Effector memory CD8-positive, alpha-beta T cell (primary cell): Measurements from ENCODE around the gene SMC1B.
"Not testable (repeated sequence)": the region's sequence is repeated elsewhere in the genome, so short reads cannot be mapped to it uniquely, and the experiment has no call there.

Source experiments
- ATAC-seq: fragments of 150-1000 bp; cut with Tn5 transposase; replicated peaks from 2 replicates; pipeline ENCODE4 v1.10.0; 2021; ENCODE audit warnings: mild to moderate bottlenecking, moderate library complexity
- DNase-seq, 3 experiments: peaks; one replicate each; pipeline ENCODE4 v3.0.0; 2021
- H3K27ac Mint-ChIP-seq, 2 donors: one replicate each; pipeline ENCODE4 v1.8.0; 2022; ENCODE audit warnings: mild to moderate bottlenecking in 2 of 2, mixed read lengths in 2 of 2, moderate library complexity in 2 of 2
- H3K27me3 Mint-ChIP-seq, 2 donors: one replicate each; pipeline ENCODE4 v1.8.0; 2022; ENCODE audit warnings: mixed read lengths in 2 of 2
- H3K36me3 Mint-ChIP-seq: one replicate; pipeline ENCODE4 v1.8.0; 2022; ENCODE audit warnings: mild to moderate bottlenecking, moderate library complexity, mixed read lengths; ENCODE audit not compliant: insufficient read depth
- H3K4me1 Mint-ChIP-seq, 2 donors: one replicate each; pipeline ENCODE4 v1.8.0; 2022; ENCODE audit warnings: low read depth in 2 of 2, mixed read lengths in 2 of 2
- H3K4me3 Mint-ChIP-seq, 2 donors: one replicate each; pipeline ENCODE4 v1.8.0; 2022; ENCODE audit warnings: mild to moderate bottlenecking in 2 of 2, mixed read lengths in 2 of 2, moderate library complexity in 2 of 2
- H3K9me3 Mint-ChIP-seq, 2 donors: one replicate each; pipeline ENCODE4 v1.8.0; 2022; ENCODE audit warnings: mixed read lengths in 2 of 2

The SMC1B gene

DNA sequence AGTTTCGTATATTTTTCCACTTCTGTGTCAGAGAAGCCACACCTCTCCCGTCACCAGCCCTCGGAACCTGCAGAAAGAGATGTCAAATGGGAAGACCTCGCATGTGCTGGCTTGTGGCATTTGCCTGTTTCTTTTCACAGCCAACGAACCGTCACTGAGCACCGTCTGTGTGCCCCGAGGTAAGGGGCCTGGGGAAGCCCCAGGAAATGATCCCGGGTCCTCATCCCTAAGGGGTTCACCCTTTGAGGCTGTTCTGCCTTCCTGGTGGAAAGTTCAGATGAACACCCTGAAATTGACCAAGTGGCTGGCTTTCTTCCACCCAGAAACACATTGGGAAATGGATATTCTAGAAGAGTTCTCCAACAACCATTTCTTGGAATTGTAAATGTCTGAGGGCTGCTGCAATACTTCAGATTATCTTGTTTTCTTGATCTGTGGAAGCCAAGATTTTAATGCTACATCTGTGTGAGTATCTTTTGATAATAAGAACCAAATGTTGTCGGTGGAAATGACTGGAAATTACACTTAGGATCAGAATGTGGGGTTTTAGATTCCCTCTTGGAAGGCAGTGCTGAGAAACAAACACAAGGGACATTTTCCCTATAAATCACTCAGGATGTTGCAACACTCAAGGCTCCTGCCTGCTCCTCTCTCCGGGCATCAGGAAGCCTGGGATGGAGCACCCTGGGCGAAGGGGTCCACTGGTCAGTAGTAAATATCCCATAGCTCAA lies 37.7 kb upstream of the SMC1B start:
- ATAC-seq: no peak
- Mint-ChIP-seq H3K27me3 (peaks cover 6 to 55% of the 10 kb centered on the region in 2 donors), H3K4me1 (no peaks in the 10 kb centered on the region)

GRCh38 chr22:45450101-45450785 lies 36.8 kb upstream of the SMC1B start:
- Mint-ChIP-seq H3K36me3 (no peaks in the 10 kb centered on the region), H3K27ac (no peak overlapping the region), H3K4me1 (no peaks in the 10 kb centered on the region), H3K9me3 (no peaks in the 10 kb centered on the region), H3K4me3 (no peak overlapping the region), H3K27me3 (peaks cover 6 to 48% of the 10 kb centered on the region in 2 donors)
- ATAC-seq: no peak
- DNase-seq: no peak

More for the DNA sequence above, 37.7 kb upstream of the SMC1B start:
- Mint-ChIP-seq H3K27ac (no peak overlapping the region), H3K4me3 (no peak overlapping the region), H3K9me3 (no peaks in the 10 kb centered on the region), H3K36me3 (no peaks in the 10 kb centered on the region)
- no peak for DNase-seq

- not testable (repeated sequence) for H3K4me1 Mint-ChIP-seq, H3K4me3 Mint-ChIP-seq
Observed at GRCh38 chr22:45449442-45449841, 36.0 kb upstream of the SMC1B start.

GRCh38 chr22:45448431-45448830 lies 35.0 kb upstream of the SMC1B start:
- Mint-ChIP-seq H3K36me3 (no peaks in the 10 kb centered on the region), H3K27me3 (peaks cover 6 to 32% of the 10 kb centered on the region in 2 donors)
- ATAC-seq: no peak

More at GRCh38 chr22:45449442-45449841, 36.0 kb upstream of the SMC1B start:
- ATAC-seq, H3K36me3 Mint-ChIP-seq, DNase-seq, H3K9me3 Mint-ChIP-seq, H3K27ac Mint-ChIP-seq: not testable (repeated sequence)
- peaks cover 6 to 40% of the 10 kb centered on the region in 2 donors for H3K27me3 Mint-ChIP-seq

GRCh38 chr22:45447596-45447995 lies 34.2 kb upstream of the SMC1B start:
- ATAC-seq, H3K9me3 Mint-ChIP-seq, H3K36me3 Mint-ChIP-seq, H3K4me1 Mint-ChIP-seq, DNase-seq, H3K4me3 Mint-ChIP-seq, H3K27ac Mint-ChIP-seq: not testable (repeated sequence)
- peaks cover 6 to 28% of the 10 kb centered on the region in 2 donors for H3K27me3 Mint-ChIP-seq

More at GRCh38 chr22:45448431-45448830, 35.0 kb upstream of the SMC1B start:
- Mint-ChIP-seq H3K4me3 (no peak overlapping the region), H3K4me1 (no peaks in the 10 kb centered on the region), H3K9me3 (no peaks in the 10 kb centered on the region), H3K27ac (no peak overlapping the region)
- no peak for DNase-seq

- Mint-ChIP-seq H3K27ac (no peak overlapping the region), H3K36me3 (no peaks in the 10 kb centered on the region), H3K9me3 (no peaks in the 10 kb centered on the region), H3K27me3 (peaks cover 3 to 27% of the 10 kb centered on the region in 2 donors), H3K4me3 (no peak overlapping the region), H3K4me1 (peaks cover 0 to 1% of the 10 kb centered on the region in 2 donors)
- DNase-seq: no peak
- no peak for ATAC-seq
Observed at GRCh38 chr22:45446216-45446615, 32.8 kb upstream of the SMC1B start.

- Mint-ChIP-seq H3K4me3 (no peak overlapping the region), H3K36me3 (no peaks in the 10 kb centered on the region), H3K27ac (no peak overlapping the region), H3K4me1 (peaks cover 4 to 8% of the 10 kb centered on the region in 2 donors), H3K9me3 (no peaks in the 10 kb centered on the region), H3K27me3 (peaks cover 10 to 26% of the 10 kb centered on the region in 2 donors)
- DNase-seq (no peak), ATAC-seq (no peak)
Observed at GRCh38 chr22:45445031-45445710, 31.8 kb upstream of the SMC1B start.

DNA sequence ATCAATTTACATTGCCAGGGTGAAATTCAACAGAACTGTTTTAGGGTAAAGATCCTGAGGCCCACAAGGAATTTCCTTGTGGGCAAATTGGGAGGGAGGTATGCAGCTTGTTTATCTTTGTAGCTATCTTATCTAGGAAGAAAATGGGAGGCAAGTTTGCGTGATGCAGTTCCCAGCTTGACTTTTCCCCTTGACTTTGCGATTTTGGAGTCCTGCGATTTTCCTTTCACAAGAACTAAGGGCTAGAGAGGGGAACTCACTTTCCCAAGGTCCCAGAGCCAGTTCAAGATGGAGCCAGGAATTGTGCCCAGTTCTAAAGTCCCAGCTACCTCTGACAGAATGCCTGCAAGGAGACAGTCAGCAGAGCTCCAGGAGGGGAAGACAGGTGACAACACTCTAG lies 30.8 kb upstream of the SMC1B start:
- H3K27me3 Mint-ChIP-seq: peaks cover 10 to 25% of the 10 kb centered on the region in 2 donors
- DNase-seq (no peak), ATAC-seq (no peak)
- H3K4me1 Mint-ChIP-seq: peaks cover 4 to 8% of the 10 kb centered on the region in 2 donors
- no peaks in the 10 kb centered on the region for H3K9me3 Mint-ChIP-seq
- H3K27ac Mint-ChIP-seq: no peak overlapping the region
- no peaks in the 10 kb centered on the region for H3K36me3 Mint-ChIP-seq
- H3K4me3 Mint-ChIP-seq: no peak overlapping the region

DNA sequence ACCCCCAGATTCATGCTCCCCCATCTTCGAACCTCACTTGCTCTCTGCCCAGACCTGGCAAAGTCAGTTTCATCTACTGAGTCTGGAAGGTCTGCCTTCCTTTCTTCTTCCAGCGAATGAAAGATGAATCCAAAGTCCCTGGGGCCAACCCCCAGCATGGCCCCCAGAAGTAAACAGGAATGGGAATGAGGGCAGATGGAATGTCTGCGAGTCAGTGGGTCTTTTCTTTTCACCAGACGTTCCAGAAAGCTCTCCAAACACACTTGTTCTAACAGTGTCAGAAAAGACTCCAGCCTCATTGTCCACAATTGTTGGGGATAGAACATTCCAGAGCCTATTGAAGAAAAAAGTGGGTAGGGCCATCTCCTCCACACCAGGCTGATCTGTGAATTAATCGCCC lies 28.7 kb upstream of the SMC1B start:
- H3K27me3 Mint-ChIP-seq: peaks cover 10 to 25% of the 10 kb centered on the region in 2 donors
- H3K36me3 Mint-ChIP-seq: no peaks in the 10 kb centered on the region
- H3K4me1 Mint-ChIP-seq: peaks cover 4 to 10% of the 10 kb centered on the region in 2 donors
- H3K27ac Mint-ChIP-seq: peak overlapping the region in 1 of 2 donors; percentile 41
- H3K4me3 Mint-ChIP-seq: no peak overlapping the region
- DNase-seq (no peak), ATAC-seq (no peak)
- H3K9me3 Mint-ChIP-seq: no peaks in the 10 kb centered on the region

DNA sequence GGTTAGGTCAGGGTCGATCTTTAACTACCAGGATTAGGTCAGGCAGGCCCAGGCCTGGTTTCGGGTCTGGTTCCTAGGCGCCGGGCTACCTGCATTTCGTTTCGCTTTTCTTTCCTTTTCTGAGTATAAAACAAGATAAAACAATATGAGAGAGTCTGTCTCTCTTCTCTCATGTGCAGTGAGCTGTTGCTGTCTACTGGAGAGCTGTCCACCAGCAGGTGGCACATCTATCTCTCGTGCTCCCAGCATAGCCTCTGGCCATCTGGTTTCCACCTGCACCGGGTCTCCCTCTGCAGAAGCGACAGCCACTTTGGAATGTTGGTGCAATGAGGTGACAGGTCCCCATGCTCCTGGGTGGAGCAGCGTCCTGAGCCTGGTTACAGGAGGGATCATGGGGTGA lies 27.7 kb upstream of the SMC1B start:
- Mint-ChIP-seq H3K4me1 (peaks cover 4 to 11% of the 10 kb centered on the region in 2 donors), H3K4me3 (peak overlapping the region; percentile 47 to 60), H3K36me3 (no peaks in the 10 kb centered on the region), H3K9me3 (no peaks in the 10 kb centered on the region), H3K27ac (peak overlapping the region in 1 of 2 donors; percentile 86), H3K27me3 (peaks cover 10 to 25% of the 10 kb centered on the region in 2 donors)
- no peak for DNase-seq
- peak; percentile 61 for ATAC-seq

- ATAC-seq: not testable (repeated sequence)
Observed at GRCh38 chr22:45440688-45441087, 27.3 kb upstream of the SMC1B start.

DNA sequence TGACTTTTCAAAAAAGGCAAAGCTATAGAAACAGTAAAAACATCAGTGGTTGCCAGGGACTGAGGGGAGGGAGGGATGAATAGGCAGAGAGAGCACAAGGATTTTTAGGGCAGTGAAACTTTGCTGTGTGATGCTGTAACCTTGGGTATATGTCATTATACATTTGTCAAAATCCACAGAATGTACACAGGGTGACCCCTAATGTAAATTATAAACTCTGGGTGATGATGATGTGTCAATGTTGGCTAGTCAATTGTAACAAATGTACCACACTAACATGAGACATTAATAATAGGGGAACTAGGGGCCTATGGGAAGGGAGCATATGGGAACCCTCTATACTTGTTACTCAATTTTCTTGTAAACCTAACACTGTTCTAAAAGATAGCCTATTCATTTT lies 24.9 kb upstream of the SMC1B start:
- H3K27me3 Mint-ChIP-seq: peaks cover 10 to 25% of the 10 kb centered on the region in 2 donors
- no peaks in the 10 kb centered on the region for H3K9me3 Mint-ChIP-seq
- H3K4me3 Mint-ChIP-seq: no peak overlapping the region
- peaks cover 9 to 20% of the 10 kb centered on the region in 2 donors for H3K4me1 Mint-ChIP-seq
- H3K36me3 Mint-ChIP-seq: no peaks in the 10 kb centered on the region
- no peak overlapping the region for H3K27ac Mint-ChIP-seq
- no peak for DNase-seq
- no peak for ATAC-seq

More at GRCh38 chr22:45440688-45441087, 27.3 kb upstream of the SMC1B start:
- H3K36me3 Mint-ChIP-seq, H3K9me3 Mint-ChIP-seq, DNase-seq: not testable (repeated sequence)
- Mint-ChIP-seq H3K4me1 (peaks cover 4 to 13% of the 10 kb centered on the region in 2 donors), H3K27me3 (peaks cover 10 to 25% of the 10 kb centered on the region in 2 donors), H3K27ac (peak overlapping the region in 1 of 2 donors; percentile 86), H3K4me3 (peak overlapping the region; percentile 47 to 60)

GRCh38 chr22:45436871-45437517 lies 23.6 kb upstream of the SMC1B start:
- H3K4me1 Mint-ChIP-seq: peaks cover 9 to 23% of the 10 kb centered on the region in 2 donors
- not testable (repeated sequence) for ATAC-seq

More at GRCh38 chr22:45436871-45437517, 23.6 kb upstream of the SMC1B start:
- not testable (repeated sequence) for H3K36me3 Mint-ChIP-seq, H3K27ac Mint-ChIP-seq, H3K4me3 Mint-ChIP-seq, H3K9me3 Mint-ChIP-seq
- peaks cover 10 to 14% of the 10 kb centered on the region in 2 donors for H3K27me3 Mint-ChIP-seq
- peak in 2 of 3 experiments; percentile 6 to 28 for DNase-seq
